ENCODE data around the gene NAGLU.
A peak's percentile ranks its signal among the peaks of the same experiment; 100 is the strongest.
"Not testable (repeated sequence)": the region's sequence is repeated elsewhere in the genome, so short reads cannot be mapped to it uniquely, and the experiment has no call there.

NAGLU gene

DNA sequence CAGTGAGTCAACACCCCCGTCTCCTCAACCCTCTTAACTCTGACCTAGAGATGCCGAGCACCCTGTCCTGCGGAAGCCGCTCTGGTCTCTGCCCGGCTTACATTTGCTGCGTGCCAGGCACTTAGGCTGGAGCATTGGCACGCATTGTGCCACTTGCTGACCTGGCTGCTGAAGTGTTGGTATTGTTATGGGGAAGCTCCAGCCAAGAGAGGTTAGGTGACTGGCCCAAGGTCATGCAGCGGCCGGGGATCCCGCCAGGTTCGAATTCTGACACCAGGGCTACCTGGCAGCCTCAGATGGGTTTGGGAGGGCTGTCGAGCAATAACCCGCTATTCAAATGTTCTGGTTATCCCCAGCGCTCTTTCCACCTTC is 11.6 kb downstream of the NAGLU start:
- FAIRE-seq (no peak), DNase-seq (ENCODE audit: insufficient read length) (no peak)
- no peak for TF ChIP-seq POLR2A (IDR thresholded peaks at IDR 0.05; ENCODE audit: low read depth, low read length)

DNA sequence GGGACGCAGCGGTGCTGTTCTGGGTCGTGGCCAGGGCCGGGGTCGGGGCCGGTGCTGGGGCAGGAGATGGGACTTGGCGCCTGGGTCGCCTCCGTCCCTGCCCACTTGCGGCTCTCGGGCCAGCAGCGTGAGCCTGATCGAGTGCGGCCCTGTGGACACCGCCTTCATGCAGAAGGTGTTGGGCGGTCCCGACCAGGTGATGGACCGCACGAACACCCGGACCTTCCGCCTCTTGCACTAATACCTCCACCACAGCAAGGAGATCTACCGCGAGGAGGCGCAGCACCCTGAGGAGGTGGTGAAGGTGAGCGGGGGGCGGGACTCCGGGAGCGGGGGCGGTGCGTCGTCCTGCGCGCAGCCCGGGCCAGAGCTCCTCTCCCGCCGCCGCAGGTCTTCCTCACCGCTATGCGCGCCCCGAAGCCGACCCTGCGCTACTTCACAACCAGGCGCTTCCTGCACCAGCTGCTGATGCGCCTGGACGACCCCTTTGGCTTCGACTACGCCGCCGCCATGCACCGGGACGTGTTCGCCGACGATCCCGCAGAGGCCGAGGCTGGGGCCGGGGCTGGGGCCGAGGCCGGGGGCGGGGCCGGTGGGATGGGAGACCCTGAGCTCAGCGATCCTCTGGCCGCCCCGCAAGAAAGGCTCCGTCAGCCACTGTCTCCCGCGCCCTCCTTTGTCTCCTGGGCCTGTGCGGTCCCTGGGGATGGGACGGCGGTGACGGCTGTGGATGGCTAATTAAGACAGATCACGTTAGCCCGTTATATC is 12.2 kb downstream of the NAGLU start:
- peak; percentile 97 for DNase-seq (ENCODE audit: insufficient read length)
- peak; percentile 99 for FAIRE-seq
- no peak for TF ChIP-seq POLR2AphosphoS5 (IDR thresholded peaks at IDR 0.05; ENCODE audit: low read depth, low read length)
- no peak for TF ChIP-seq TAF1 (IDR thresholded peaks at IDR 0.05; ENCODE audit: borderline replicate concordance, low read depth, low read length)
- TF ChIP-seq POLR2A (IDR thresholded peaks at IDR 0.05; ENCODE audit: low read depth, low read length): no peak; the same call in 1 of the 2 replicates

DNA sequence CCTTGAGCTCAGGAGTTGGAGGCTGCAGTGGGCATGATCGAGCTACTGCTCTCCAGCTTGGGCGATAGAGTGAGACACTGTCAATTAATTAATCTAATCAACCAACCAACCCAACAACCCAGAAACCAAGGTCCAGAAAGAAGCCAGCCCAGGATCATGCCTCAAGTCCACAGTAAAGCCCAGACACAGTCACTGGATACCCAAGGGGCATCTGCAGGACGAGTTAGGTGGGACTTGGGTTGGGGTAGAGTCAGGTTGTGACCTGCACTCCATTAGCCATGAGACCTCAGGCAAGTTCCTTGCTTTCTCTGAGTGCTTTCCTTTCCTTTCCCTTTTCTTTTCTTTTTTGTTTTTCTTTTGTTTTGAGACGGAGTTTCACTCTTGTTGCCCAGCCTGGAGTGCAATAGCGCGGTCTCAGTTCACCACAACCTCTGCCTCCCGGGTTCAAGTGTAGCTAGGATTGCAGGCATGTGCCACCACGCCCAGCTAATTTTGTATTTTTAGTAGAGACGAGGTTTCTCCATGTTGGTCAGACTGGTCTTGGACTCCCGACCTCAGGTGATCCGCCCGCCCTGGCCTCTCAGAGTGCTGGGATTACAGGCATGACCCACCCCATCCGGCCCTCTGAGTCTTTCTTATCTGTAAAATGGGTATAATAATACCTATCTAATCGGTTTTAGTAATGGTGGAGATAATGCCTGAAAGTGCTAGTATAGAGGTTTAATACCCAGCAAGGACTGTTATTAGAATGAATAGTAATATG is 13.1 kb downstream of the NAGLU start:
- peak; percentile 74 for FAIRE-seq
- no peak for DNase-seq (ENCODE audit: insufficient read length)
- TF ChIP-seq POLR2AphosphoS5 (IDR thresholded peaks at IDR 0.05; ENCODE audit: low read depth, low read length) (no peak), POLR2A (IDR thresholded peaks at IDR 0.05; ENCODE audit: low read depth, low read length) (no peak), TAF1 (IDR thresholded peaks at IDR 0.05; ENCODE audit: borderline replicate concordance, low read depth, low read length) (no peak)

DNA sequence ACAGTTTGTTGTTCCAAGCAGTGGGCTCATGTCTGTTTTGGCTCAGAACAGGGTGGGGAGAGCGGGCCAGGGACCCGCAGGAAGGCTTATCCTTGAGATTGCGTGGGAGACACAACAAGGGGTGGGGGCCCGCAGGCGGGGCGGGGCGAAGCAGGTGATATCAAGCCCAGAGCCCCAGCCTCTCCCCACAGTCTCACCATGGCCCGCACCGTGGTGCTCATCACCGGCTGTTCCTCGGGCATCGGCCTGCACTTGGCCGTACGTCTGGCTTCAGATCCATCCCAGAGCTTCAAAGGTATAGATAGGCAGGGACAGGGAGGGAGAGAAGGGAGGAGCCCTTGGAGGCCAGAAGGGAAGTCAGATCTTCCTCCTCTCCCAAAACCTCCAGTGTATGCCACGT is 16.7 kb downstream of the NAGLU start, which contains the start of gene HSD17B1:
Gene HSD17B1 (plus strand): TSS at position 188 of the 400 bp plus-strand sequence. CDS start 11 bp downstream, at position 199.
- DNase-seq (ENCODE audit: insufficient read length); FAIRE-seq: not testable (repeated sequence)

DNA sequence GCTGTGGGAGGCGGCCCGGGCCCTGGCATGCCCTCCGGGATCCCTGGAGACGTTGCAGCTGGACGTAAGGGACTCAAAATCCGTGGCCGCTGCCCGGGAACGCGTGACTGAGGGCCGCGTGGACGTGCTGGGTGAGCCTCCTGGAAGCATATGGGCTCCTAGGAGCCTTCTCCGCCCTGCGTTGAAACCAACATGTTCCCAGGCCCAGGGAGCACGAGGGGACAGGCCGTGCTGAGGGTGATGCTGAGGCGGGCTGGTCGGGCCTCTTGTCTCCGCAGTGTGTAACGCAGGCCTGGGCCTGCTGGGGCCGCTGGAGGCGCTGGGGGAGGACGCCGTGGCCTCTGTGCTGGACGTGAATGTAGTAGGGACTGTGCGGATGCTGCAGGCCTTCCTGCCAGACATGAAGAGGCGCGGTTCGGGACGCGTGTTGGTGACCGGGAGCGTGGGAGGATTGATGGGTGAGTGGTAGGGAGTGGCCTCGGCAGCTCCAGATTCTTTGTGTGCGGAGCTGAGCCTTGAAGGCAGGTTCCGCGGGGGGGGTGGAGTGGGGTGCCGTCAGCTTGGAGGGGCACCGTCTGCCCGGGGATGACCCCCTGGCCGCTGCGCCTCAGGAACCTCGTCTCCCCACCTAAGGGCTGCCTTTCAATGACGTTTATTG is 17.2 kb downstream of the NAGLU start:
- TF ChIP-seq POLR2A (IDR thresholded peaks at IDR 0.05; ENCODE audit: low read depth, low read length) (no peak), TAF1 (IDR thresholded peaks at IDR 0.05; ENCODE audit: borderline replicate concordance, low read depth, low read length) (no peak), POLR2AphosphoS5 (IDR thresholded peaks at IDR 0.05; ENCODE audit: low read depth, low read length) (no peak)
- no peak for DNase-seq (ENCODE audit: insufficient read length)
- no peak for FAIRE-seq

DNA sequence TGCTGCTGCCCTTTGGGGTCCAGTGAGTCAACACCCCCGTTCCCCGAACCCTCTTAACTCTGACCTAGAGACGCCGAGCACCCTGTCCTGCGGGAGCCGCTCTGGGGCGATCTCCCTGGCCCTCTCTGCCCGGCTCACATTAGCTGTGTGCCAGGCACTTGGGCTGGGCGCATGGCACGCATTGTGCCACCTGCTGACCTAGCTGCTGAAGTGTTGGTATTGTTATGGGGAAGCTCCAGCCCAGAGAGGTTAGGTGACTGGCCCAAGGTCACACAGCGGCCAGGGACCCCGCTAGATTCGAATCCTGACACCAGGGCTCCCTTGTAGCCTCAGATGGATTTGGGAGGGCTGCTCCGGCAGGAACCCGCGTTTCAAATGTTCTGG is 17.8 kb downstream of the NAGLU start:
- no peak for DNase-seq (ENCODE audit: insufficient read length)
- TF ChIP-seq POLR2AphosphoS5 (IDR thresholded peaks at IDR 0.05; ENCODE audit: low read depth, low read length) (no peak), TAF1 (IDR thresholded peaks at IDR 0.05; ENCODE audit: borderline replicate concordance, low read depth, low read length) (no peak), POLR2A (IDR thresholded peaks at IDR 0.05; ENCODE audit: low read depth, low read length) (no peak)
- FAIRE-seq: no peak

DNA sequence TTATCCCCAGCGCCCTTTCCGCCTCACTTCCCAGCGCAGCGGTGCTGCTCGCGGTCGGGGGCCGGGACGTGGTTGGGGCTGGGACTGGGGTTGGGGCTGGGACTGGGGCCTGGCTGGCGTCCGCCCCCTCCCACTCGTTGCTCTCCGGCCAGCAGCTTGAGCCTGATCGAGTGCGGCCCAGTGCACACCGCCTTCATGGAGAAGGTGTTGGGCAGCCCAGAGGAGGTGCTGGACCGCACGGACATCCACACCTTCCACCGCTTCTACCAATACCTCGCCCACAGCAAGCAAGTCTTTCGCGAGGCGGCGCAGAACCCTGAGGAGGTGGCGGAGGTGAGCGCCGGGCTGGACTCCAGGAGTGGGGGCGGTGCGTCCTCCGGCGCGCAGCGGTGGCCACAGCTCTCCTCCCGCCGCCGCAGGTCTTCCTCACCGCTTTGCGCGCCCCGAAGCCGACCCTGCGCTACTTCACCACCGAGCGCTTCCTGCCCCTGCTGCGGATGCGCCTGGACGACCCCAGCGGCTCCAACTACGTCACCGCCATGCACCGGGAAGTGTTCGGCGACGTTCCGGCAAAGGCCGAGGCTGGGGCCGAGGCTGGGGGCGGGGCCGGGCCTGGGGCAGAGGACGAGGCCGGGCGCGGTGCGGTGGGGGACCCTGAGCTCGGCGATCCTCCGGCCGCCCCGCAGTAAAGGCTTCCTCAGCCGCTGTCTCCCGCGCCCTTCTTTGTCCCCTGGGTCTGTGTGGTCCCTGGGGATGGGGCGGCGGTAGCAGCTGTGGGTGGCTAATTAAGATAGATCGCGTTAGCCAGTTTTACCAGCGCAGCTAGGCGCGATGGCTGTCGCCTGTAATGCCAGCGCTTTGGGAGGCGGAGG is 18.4 kb downstream of the NAGLU start:
- FAIRE-seq (peak; percentile 91), DNase-seq (ENCODE audit: insufficient read length) (peak; percentile 93)
- TF ChIP-seq POLR2A (IDR thresholded peaks at IDR 0.05; ENCODE audit: low read depth, low read length) (peak; percentile 80; the same call in 1 of the 2 replicates), TAF1 (IDR thresholded peaks at IDR 0.05; ENCODE audit: borderline replicate concordance, low read depth, low read length) (0 out of 2 replicates have a peak, but pooled peaks have one; percentile 35), POLR2AphosphoS5 (IDR thresholded peaks at IDR 0.05; ENCODE audit: low read depth, low read length) (peak; percentile 70)

DNA sequence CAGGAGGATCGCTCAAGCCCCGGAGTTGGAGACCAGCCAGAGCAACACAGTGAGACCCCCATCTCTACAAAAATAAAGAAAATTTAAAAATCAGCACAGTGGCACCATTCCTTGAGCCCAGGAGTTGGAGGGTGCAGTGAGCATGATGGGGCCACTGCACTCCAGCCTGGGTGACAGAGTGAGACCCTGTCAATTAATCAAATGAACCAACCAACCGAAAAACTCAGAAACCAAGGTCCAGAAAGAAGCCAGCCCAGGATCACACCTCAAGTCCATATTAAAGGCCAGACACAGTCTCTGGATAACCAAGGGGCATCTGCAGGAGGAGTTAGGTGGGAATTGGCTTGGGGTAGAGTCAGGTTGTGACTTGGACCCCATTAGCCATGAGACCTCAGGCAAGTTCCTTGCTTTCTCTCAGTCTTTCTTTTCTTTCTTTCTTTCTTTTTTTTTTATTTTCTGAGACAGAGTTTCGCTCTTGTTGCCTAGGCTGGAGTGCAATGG is 19.1 kb downstream of the NAGLU start:
- no peak for FAIRE-seq
- no peak for DNase-seq (ENCODE audit: insufficient read length)
- TF ChIP-seq POLR2A (IDR thresholded peaks at IDR 0.05; ENCODE audit: low read depth, low read length) (no peak), POLR2AphosphoS5 (IDR thresholded peaks at IDR 0.05; ENCODE audit: low read depth, low read length) (no peak), TAF1 (IDR thresholded peaks at IDR 0.05; ENCODE audit: borderline replicate concordance, low read depth, low read length) (no peak)

DNA sequence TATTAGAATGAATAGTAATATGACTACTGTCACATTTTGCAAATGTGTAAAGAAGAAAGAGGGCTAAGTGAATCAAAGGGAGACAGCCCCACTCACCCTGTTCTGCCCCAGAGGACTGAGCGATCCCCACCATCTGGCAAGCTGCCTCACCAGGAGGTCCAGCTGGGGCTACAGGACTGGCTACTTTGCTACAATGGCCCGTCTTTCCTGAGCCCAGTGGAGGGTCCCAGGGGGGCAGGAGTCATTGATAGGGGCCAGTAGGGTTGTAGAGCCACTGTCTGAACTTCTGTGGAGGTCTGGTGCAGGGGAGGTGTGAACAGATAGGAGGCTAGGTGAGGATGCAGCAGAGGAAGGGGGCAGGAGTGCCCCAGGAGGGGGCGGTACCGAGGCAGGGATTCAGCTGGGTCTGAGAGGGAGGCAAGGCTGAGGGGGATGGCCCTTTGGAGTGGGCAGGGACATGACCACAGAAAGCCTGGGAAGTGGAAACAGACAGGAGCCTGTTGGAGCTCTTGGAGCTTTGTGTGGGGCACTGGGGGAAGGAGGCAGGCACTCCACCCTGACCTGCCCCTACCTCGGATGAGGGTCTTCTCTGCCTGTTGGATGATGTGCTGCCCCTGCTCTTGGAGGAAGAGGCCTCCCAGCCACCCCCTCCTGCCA is 20.0 kb downstream of the NAGLU start:
- FAIRE-seq: peak; percentile 67
- DNase-seq (ENCODE audit: insufficient read length): not testable (repeated sequence)

DNA sequence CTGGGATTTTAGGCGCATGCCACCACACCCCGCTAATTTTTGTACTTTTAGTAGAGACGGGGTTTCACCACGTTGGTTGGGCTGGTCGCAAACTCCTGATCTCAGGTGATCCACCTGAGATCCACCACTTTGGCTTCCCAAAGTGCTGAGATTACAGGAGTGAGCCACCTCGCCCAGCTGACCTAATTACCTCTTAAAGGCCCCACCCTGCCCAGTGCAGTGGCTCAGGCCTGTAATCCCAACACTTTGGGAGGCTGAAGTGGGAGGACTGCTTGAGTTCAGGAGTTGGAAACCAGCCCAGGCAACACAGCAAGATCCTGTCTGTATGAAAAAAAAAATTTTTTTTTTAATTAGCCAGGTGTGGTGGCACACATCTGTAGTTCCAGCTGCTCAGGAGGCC is 23.0 kb downstream of the NAGLU start:
- DNase-seq (ENCODE audit: insufficient read length) (no peak), FAIRE-seq (no peak)
- TF ChIP-seq POLR2AphosphoS5 (IDR thresholded peaks at IDR 0.05; ENCODE audit: low read depth, low read length): no peak

DNA sequence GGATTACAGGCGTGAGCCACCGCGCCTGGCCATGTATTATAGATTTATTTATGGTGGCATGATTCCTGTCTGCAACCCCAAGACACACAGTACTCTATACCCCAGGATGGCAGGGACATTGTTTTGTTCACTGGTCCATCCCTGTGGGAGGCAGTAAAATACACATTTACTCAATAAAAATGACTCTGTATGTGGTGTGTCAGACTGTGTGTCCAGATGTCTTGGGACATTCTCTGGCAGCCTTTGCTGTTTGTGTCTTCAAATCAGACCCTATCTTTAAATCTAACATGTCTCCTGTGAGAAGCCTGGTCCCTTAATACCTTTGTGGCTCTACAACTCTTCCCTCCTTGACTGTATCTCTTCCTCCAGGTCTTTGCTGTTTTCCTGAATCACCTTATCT is 24.2 kb downstream of the NAGLU start:
- FAIRE-seq (no peak), DNase-seq (ENCODE audit: insufficient read length) (no peak)
- TF ChIP-seq TAF1 (IDR thresholded peaks at IDR 0.05; ENCODE audit: borderline replicate concordance, low read depth, low read length) (no peak), POLR2AphosphoS5 (IDR thresholded peaks at IDR 0.05; ENCODE audit: low read depth, low read length) (no peak), POLR2A (IDR thresholded peaks at IDR 0.05; ENCODE audit: low read depth, low read length) (no peak)
